Measurements from ENCODE around the gene CENPE.
"Not testable (repeated sequence)": the region's sequence is repeated elsewhere in the genome, so short reads cannot be mapped to it uniquely, and the experiment has no call there.

CENPE gene

DNA sequence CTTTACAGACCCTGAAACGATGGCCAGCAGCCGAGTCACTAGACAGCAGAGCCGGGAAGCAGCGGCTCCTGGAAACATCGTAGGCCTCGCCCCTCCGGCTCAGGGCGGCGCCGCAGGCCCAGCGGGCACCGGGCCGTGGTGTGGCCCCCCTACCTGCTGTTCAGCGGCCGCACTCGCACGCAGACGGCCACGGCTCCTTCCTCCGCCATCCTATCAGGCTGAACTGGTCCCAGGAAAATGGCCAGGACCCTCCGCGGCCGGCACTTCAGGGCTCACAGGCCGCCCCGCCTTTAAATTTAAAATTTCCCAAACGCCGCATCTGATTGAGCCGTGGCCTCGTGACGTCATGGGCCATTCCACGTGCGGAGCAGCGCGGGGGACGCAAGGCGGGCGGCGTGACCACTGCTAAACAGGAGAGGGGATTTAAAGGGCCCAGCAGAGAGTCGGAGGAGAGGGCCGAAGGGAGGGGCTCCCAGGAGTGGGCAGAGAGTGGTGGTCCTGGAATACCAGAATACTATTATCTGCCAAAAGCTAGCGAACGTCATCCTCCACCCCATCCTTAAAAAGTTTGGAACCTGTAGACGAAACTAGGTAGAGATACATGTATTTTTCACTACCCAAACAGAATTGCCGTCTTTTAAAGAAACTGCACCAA, at the start of gene CENPE:
CENPE (minus strand) TSS at position 233 of the 655 bp plus-strand sequence; CDS start at position 209, 24 bp downstream.
- no peak for FAIRE-seq
- peak; percentile 32 for DNase-seq (ENCODE audit: insufficient read length, low spot score)
- TF ChIP-seq CTCF (IDR thresholded peaks at IDR 0.05; ENCODE audit: insufficient read depth, missing control alignments) = no peak

- DNase-seq (ENCODE audit: insufficient read length, low spot score) = no peak
- TF ChIP-seq CTCF (IDR thresholded peaks at IDR 0.05; ENCODE audit: insufficient read depth, missing control alignments) = no peak
- FAIRE-seq = no peak
These were observed 46.1 kb upstream of the CENPE start for GRCh38 chr4:103244251-103244650.

DNA sequence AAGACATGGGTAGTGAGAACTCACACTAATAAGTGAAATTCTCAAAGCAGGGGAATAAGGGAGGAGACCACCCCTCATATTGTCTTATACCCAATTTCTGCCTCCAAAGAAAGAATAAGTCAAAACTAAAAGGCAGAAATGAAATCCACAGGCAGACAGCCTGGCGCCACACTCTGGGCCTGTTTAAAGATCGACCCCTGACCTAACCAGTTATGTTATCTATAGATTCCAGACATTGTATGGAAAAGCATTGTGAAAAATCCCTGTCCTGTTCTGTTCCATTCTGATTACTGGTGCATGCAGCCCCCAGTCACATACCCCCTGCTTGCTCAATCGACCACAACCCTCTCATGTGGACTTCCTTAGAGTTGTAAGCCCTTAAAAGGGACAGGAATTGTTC, 32.8 kb upstream of the CENPE start:
- not testable (repeated sequence) for DNase-seq (ENCODE audit: insufficient read length, low spot score); FAIRE-seq

DNA sequence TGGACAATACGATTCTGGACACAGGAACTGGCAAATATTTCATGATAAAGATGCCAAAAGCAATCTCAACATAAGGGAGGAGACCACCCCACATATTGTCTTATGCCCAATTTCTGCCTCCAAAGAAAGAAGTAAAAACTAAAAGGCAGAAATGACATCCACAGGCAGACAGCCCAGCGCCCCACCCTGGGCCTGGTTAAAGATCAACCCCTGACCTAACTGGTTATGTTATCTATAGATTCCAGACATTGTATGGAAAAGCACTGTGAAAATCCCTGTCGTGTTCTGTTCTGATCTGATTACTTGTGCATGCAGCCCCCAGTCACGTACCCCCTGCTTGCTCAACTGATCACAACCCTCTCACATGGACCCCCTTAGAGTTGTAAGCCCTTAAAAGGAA, 25.4 kb upstream of the CENPE start:
- not testable (repeated sequence) for FAIRE-seq; DNase-seq (ENCODE audit: insufficient read length, low spot score)

DNA sequence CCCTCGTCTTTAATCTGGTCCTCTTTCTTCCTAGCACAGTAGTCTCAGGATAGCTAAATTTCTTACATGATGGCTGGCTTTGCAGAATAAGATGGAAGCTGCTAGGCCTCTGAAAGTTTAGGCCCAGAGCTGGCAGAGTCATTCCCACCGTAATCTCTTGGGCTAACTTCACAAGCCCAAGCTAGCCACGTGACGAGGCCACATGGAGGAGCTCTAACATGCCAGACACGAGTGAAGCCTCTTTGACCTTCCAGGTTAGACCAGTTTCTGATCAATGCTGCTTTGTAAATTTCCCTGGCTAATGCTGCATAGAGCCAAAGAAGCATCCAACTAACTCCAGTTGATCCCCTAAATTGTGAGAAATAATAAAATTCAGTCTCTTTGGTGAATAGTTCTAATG, 9.5 kb upstream of the CENPE start:
- no peak for DNase-seq (ENCODE audit: insufficient read length, low spot score)
- FAIRE-seq = no peak
- peak; percentile 24 for TF ChIP-seq CTCF (IDR thresholded peaks at IDR 0.05; ENCODE audit: insufficient read depth, missing control alignments)

GRCh38 chr4:103204111-103204510, 6.0 kb upstream of the CENPE start:
- DNase-seq (ENCODE audit: insufficient read length, low spot score) (no peak), FAIRE-seq (peak; percentile 38)

GRCh38 chr4:103201724-103202123, 3.6 kb upstream of the CENPE start:
- no peak for TF ChIP-seq CTCF (IDR thresholded peaks at IDR 0.05; ENCODE audit: insufficient read depth, missing control alignments)
- DNase-seq (ENCODE audit: insufficient read length, low spot score) (no peak), FAIRE-seq (no peak)

More at GRCh38 chr4:103204111-103204510, 6.0 kb upstream of the CENPE start:
- TF ChIP-seq CTCF (IDR thresholded peaks at IDR 0.05; ENCODE audit: insufficient read depth, missing control alignments) = peak; percentile 57

DNA sequence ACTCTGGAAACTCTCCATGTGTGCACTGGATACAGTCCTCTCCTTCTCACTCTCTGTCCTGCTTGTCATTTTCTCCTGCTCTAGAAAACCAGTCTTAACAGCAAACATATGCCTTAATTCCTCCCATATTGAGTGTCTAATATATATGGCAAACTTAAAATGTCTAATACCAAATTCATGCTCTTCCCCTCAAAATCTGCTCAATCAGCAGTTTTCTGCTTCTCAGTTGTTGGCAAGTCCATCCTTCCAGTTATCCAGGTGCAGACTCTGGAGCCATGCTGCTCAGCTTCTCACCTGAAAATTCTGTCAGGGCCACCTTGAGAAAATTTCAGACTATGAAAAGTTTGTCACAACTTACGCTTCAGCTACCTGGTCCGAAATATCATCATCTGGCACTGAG, 3.1 kb upstream of the CENPE start:
- DNase-seq (ENCODE audit: insufficient read length, low spot score) = no peak
- TF ChIP-seq CTCF (IDR thresholded peaks at IDR 0.05; ENCODE audit: insufficient read depth, missing control alignments) = no peak
- FAIRE-seq = no peak

Data from D721Med (cell line).